ENCODE measurements around the gene LRRK1.

- no peak for TF ChIP-seq POLR2AphosphoS5 (IDR thresholded peaks at IDR 0.05; ENCODE audit: low read depth, low read length)
- no peak for TF ChIP-seq TAF1 (IDR thresholded peaks at IDR 0.05; ENCODE audit: borderline replicate concordance, insufficient read depth, low read length)
- TF ChIP-seq SIN3A (IDR thresholded peaks at IDR 0.05; ENCODE audit: borderline replicate concordance, insufficient read depth, low read length), result no peak
- TF ChIP-seq REST (IDR thresholded peaks at IDR 0.05; ENCODE audit: insufficient read depth in 1 of 2, low read depth in 2 of 2, low read length in 2 of 2), result no peak
Measured at GRCh38 chr15:101068523-101068960, 149.4 kb downstream of the LRRK1 start.
